ENCODE measurements around the gene MACROD1. TPM values are rescaled to one million over a fixed set of nuclear protein-coding genes. Genes with fewer than 3 reads are reported as not detected.

Gene MACROD1
- total RNA-seq, 6 experiments from 2014 or later = 11.8 to 17.0 (median 13.1) TPM

DNA sequence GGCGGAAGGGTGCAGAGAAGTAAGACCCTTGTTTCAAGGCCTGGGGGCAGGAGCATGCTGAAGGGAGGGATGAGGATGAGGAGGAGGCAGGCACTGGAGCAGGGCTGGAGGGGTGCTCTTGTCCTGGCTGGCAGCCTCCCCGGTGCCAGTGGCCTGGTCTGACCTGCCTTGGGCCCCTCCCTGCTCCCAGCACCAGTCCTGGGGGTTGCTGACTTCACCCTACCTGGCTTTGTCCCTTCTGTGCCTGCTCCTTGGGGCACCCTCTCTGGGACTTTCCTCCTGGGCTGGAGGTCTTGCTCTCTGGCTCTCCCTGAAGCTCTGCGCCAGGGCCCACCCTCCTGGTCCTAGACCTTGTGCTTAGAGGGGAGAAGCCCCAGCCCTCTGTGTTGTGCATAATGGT lies 134.9 kb downstream of the MACROD1 start:
- peaks cover 5% of the 10 kb centered on the region; the same call in 1 of the 2 replicates for H3K4me1 Mint-ChIP-seq (ENCODE audit: low read depth)

DNA sequence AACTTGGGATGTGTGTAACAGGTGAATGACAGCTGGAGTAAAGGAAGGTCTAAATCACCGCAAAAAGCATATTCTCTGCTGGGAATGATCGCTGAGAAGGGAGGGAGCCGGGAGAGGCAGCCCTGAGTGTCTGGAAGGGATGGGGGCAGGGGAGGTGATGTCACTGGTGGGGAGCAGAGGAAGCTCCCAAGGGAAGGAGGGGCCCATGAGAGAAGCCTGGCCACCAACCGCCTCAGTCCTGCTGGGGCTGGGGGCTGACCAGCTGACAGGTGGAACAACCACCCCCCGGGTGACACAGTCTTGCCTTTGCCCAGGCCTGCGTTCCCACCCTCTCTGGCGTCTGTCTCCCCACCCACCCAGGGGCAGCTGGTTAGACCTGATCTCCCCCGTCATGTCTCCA lies 136.1 kb downstream of the MACROD1 start:
- H3K27ac Mint-ChIP-seq = no peak overlapping the region
- no peaks in the 10 kb centered on the region for H3K36me3 Mint-ChIP-seq (ENCODE audit: low read depth)
- TF ChIP-seq, protein P1, sequence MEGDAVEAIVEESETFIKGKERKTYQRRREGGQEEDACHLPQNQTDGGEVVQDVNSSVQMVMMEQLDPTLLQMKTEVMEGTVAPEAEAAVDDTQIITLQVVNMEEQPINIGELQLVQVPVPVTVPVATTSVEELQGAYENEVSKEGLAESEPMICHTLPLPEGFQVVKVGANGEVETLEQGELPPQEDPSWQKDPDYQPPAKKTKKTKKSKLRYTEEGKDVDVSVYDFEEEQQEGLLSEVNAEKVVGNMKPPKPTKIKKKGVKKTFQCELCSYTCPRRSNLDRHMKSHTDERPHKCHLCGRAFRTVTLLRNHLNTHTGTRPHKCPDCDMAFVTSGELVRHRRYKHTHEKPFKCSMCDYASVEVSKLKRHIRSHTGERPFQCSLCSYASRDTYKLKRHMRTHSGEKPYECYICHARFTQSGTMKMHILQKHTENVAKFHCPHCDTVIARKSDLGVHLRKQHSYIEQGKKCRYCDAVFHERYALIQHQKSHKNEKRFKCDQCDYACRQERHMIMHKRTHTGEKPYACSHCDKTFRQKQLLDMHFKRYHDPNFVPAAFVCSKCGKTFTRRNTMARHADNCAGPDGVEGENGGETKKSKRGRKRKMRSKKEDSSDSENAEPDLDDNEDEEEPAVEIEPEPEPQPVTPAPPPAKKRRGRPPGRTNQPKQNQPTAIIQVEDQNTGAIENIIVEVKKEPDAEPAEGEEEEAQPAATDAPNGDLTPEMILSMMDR (IDR thresholded peaks at IDR 0.05) = no peak
- H3K27me3 Mint-ChIP-seq (ENCODE audit: insufficient read depth) = peaks cover 13% of the 10 kb centered on the region
- H3K9me3 Mint-ChIP-seq = no peaks in the 10 kb centered on the region
- no peak for DNase-seq
- peaks cover 5% of the 10 kb centered on the region; the same call in 1 of the 2 replicates for H3K4me1 Mint-ChIP-seq (ENCODE audit: low read depth)
- H3K4me3 Mint-ChIP-seq = no peak overlapping the region

More for the DNA sequence above, 134.9 kb downstream of the MACROD1 start:
- TF ChIP-seq, protein P1 (IDR thresholded peaks at IDR 0.05) = no peak
- Mint-ChIP-seq H3K27me3 (ENCODE audit: insufficient read depth) (peaks cover 19% of the 10 kb centered on the region), H3K4me3 (no peak overlapping the region), H3K27ac (no peak overlapping the region), H3K9me3 (no peaks in the 10 kb centered on the region), H3K36me3 (ENCODE audit: low read depth) (no peaks in the 10 kb centered on the region)
- DNase-seq = no peak

DNA sequence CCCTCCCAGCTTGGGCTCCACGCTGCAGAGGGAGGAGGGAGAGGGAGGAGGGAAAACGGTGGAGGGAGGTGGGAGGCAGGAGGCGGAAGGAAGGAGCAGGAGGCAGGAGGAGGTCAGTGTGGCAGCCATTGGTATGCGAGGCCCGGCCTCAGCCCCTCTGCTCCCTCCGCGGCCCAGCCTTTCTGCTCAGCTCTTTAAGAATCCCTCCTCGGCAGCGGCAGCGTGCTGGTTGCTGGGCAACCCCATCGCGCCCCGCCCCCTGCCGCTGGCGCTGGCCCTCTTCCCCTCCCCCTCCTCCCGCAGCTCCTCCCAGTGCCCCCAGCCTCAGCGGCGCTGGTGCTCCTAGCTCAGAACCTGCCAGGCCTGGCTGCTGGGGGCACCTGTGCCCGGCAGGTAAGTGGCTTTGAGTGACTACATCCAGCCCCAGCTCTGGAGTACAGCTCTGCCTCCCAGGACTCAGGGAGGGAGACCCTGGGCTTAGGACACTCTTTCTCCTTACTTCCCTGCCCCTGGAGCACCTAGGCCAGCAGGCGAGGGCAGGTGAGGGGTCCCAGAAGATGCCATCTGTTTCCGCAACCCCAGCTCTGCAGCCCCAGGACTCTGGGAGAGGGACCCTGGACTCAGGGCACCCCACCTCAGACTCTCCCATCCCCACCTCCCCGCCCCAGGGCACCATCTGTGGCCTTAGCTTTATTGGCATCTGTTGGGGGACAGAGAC lies 137.4 kb downstream of the MACROD1 start:
- Mint-ChIP-seq H3K4me1 (ENCODE audit: low read depth) (peaks cover 5% of the 10 kb centered on the region; the same call in 1 of the 2 replicates), H3K36me3 (ENCODE audit: low read depth) (no peaks in the 10 kb centered on the region), H3K4me3 (no peak overlapping the region), H3K27me3 (ENCODE audit: insufficient read depth) (peaks cover 13% of the 10 kb centered on the region), H3K9me3 (no peaks in the 10 kb centered on the region), H3K27ac (no peak overlapping the region)
- TF ChIP-seq, protein P1 (IDR thresholded peaks at IDR 0.05) = no peak
- no peak for DNase-seq

DNA sequence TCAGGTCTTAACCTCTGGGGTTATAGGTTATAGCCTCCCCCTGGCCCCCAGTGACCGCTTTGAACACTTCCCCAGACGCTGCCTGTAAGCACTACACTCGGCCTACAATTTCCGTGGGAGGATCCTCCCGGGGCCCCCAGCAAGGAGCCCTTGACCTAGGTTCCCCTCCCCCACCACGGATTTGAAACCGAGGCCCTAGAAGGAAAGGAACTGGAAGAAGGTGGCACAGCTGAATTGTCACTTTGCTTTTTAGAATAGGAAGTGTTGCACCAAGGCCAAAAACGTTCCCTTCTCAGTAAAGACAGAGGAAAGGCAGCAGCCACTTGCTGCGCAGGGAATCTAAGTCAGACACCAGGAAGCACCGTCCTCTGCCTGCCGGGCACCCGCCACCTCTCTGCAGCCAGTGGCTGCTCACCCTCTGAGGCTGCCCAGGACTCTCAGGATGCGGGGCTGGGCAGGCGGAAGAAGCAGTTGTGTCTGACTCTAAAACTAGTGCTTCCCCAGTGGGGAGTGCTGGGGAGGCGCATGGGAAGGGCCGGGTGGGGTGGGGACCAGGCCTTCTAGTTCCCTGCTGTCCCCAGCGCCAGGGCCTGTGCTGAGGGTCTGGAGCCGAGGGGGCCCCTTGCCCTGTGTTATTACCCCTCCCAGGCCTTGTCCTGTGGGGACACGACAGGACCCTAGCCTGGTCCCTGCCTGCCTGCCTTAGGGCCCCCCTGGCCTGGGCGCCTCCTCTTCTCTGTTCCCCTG lies 138.1 kb downstream of the MACROD1 start:
- Mint-ChIP-seq H3K4me3 (no peak overlapping the region), H3K36me3 (ENCODE audit: low read depth) (no peaks in the 10 kb centered on the region), H3K27me3 (ENCODE audit: insufficient read depth) (peaks cover 13% of the 10 kb centered on the region), H3K9me3 (no peaks in the 10 kb centered on the region), H3K27ac (no peak overlapping the region), H3K4me1 (ENCODE audit: low read depth) (peaks cover 5% of the 10 kb centered on the region; the same call in 1 of the 2 replicates)
- no peak for DNase-seq
- TF ChIP-seq, protein P1 (IDR thresholded peaks at IDR 0.05) = no peak

DNA sequence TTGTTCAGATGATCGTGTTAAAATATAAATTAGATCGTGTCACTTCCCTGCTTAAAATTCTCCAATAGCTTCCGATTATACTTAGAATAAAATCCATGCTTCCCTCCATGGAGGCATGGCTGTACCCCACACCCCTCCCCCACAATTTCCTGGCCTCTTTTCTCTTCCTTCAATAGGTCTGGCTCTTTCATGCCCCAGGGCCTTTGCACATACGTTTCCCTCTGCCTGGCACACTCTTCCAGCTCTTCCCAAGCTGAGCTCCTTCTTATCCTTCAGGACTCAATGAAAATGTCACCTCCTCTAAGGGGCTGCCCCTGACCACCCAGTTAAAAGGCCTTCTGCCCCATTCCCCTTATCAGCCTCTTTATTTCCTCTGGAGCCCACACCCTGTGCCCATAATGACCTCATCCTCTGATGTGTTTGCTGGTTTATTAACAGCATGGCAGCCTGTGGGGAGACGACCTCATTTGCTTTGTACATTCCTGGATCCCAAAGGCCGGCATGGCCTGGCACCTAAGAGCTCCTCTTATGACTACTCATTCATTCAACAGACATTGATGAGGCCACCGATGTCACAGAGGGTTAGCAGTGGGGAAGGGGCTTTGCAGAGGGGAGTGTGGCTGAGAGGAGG lies 139.2 kb downstream of the MACROD1 start:
- H3K4me3 Mint-ChIP-seq = no peak overlapping the region
- DNase-seq = no peak
- no peak overlapping the region for H3K27ac Mint-ChIP-seq
- H3K4me1 Mint-ChIP-seq (ENCODE audit: low read depth) = peaks cover 4% of the 10 kb centered on the region; the same call in 1 of the 2 replicates
- peaks cover 12% of the 10 kb centered on the region for H3K27me3 Mint-ChIP-seq (ENCODE audit: insufficient read depth)
- no peaks in the 10 kb centered on the region for H3K36me3 Mint-ChIP-seq (ENCODE audit: low read depth)
- no peaks in the 10 kb centered on the region for H3K9me3 Mint-ChIP-seq
- TF ChIP-seq, protein P1 (IDR thresholded peaks at IDR 0.05) = no peak
